Ishikawa (cell line): Measurements from ENCODE around the gene HAPSTR1.

Experiments used
- CEBPB ChIP-seq: IDR thresholded peaks from 2 replicates; pipeline ENCODE4 v1.6.1; 2012
- EP300 ChIP-seq: IDR thresholded peaks from 2 replicates; pipeline ENCODE4 v1.6.1; 2012; ENCODE audit warnings: borderline replicate concordance
- NFIC ChIP-seq: IDR thresholded peaks from 2 replicates; pipeline ENCODE4 v1.6.1; 2012
- YY1 ChIP-seq: IDR thresholded peaks from 2 replicates; pipeline ENCODE4 v1.6.1; 2012; ENCODE audit warnings: low read depth
- TF ChIP-seq, protein P1 (sequence below): IDR thresholded peaks from 2 replicates; pipeline ENCODE4 v1.6.1; 2012

DNA sequence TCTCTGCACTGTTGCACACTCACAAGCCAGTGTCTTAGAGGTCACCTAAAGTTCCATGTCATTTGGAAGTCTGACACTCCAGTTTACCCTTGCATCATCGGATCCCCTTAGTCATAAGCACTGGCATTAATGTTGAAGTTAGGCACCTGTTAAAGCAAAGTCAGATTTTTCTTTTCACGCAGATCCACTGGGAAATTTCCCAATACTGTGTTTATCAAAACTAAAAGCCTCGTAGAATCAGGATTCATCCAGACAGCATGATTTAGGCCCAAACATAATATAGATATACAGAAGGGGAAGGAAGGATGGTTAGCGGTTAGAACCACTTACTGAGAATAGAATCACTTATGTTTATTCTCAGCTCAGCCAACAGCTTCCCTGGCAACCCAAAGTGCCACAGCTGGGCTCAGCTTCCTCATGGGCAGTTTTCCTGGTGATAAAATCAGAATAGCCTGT is 30.1 kb upstream of the HAPSTR1 start:
- TF ChIP-seq EP300, result no peak
- TF ChIP-seq YY1, result no peak
- no peak for TF ChIP-seq CEBPB
- TF ChIP-seq NFIC, result no peak
- TF ChIP-seq, protein P1, sequence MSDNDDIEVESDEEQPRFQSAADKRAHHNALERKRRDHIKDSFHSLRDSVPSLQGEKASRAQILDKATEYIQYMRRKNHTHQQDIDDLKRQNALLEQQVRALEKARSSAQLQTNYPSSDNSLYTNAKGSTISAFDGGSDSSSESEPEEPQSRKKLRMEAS, result no peak
